Fibroblast of skin of abdomen (primary cell): ENCODE measurements around the gene SLC12A5.
"Not testable (repeated sequence)": the region's sequence is repeated elsewhere in the genome, so short reads cannot be mapped to it uniquely, and the experiment has no call there.

Experiments used
- DNase-seq: peaks from one replicate; pipeline ENCODE4 v3.0.0-alpha.2; 2013

SLC12A5 gene

DNA sequence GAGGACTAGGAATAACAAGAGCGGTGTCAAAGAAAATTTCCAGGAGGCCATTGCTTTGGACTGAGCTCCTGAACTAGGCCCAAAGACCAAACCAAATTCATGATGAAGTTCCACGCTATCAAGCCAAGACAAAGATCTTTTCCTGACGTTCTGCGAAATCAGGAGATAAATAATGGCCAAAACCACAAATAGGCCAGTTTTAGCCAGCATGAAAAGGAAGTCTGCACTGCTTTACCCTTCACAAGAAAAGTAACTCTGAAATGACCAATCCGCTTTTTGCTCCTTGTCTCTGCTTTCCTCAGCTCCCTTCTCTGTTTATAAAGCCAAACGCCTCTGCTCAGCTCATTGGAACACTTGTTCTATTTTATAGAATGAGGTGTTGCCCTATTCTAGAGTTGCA, 54.1 kb downstream of the SLC12A5 start:
- no peak for DNase-seq

DNA sequence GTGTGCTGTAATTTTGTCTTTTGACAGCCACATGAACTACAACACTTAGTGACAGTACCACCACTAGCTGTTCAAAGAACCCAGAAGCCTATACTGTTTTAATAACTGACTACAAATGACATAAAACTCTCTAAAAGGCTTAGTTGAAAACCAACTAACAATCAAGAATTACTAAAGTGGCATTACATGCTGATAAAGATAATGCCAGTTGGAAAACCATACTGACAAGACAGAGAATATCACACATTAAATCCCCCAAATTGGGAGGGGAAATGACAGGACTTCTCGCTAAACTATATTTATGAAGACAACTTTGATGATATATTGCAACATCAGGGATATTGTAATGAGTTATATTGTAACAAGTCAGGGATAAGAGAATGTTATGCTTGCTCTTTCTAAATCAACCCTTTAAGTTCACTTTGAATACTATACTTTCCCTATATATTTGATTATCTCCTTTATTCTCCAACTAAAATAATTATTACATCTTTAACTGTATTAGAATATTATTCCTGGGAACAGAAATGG, 54.6 kb downstream of the SLC12A5 start:
- no peak for DNase-seq

GRCh38 chr20:46084805-46085178, 55.8 kb downstream of the SLC12A5 start:
- DNase-seq, result no peak

DNA sequence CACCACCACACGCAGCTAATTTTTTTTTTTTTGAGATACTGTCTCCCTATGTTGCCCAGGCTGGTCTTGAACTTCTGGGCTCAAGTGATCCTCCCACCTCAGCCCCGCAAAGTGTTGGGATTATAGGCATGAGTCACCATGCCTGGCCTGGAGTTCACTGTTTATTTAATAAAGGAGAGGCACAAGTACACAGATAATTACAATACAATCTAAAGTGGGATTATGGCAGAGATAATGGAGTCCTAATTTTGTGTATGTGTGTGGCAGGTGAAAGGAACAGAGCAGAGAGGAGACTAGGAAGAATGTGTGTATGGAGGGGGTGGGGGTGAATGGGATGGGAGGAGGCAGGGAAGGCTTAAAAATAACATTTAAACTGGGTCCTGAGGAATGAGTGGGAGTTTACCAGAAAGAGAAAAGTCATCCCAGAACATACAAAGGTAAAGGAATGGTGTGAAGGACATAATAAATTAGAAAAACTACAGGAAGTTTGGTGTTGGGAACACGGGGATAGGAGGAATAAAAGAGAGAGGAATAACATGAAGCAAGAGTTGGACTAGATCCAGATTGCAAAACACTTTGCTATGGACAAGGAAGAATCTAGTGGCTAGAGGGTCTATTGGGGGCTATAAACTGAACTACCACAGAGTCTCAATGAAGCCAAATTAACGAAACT, 56.3 kb downstream of the SLC12A5 start:
- peak; percentile 16 for DNase-seq

- no peak for DNase-seq
Observed at GRCh38 chr20:46087161-46087560, 58.1 kb downstream of the SLC12A5 start.

- no peak for DNase-seq
Observed at GRCh38 chr20:46088409-46089166, 59.6 kb downstream of the SLC12A5 start.

GRCh38 chr20:46089167-46089416, 60.1 kb downstream of the SLC12A5 start:
- no peak for DNase-seq

DNA sequence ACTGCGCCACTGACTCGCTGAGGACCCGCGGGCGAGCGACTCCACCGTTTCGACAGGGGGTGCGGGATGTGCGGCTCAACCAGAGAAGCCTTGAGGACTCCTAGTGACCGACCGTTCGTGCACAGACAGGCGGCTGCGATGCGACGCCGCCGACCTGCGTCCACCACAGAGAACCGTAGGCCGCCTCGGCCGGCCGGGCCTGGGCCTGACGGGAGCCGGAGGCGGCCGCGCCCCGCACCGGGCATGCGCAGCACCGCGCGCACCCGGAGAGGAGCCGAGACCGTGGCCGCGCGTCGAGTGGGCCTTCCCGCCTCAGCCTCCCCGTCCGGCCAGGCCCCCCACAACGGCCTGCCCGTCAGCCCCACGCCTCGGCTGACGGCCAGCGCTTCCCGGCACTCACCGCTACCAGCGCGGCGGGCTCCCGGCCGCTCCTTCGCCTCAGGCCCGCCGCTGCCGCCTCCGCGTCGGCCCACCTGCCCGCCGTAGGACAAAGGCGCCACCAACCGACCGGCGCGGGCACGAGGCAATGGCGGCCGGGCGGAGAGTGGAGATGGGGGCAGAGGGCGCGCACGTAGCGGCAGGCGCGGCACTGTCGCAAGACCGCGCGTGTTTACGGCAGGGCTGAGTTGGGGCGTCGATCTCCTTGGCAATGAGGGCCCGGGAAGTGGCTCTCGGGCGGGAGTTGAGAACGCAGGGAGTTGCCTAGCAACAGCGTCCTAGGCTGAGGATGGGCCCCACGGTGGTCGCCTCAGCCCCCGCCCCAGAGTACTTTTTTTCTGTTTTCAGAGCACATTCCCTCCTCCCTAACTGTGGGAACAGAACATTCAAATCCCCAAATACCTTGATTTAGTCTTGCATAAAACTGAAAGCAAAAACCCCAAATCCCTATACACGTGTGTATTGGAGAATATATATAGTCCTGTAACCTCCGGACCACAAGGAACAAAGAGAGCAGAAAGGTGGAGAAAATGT, 60.7 kb downstream of the SLC12A5 start, which contains the start of gene NCOA5:
Gene NCOA5, minus strand, starts transcription at position 546 of the 972 bp plus-strand sequence. CDS start 10,538 bp downstream, outside the sequence.
- DNase-seq, result peak; percentile 96

DNA sequence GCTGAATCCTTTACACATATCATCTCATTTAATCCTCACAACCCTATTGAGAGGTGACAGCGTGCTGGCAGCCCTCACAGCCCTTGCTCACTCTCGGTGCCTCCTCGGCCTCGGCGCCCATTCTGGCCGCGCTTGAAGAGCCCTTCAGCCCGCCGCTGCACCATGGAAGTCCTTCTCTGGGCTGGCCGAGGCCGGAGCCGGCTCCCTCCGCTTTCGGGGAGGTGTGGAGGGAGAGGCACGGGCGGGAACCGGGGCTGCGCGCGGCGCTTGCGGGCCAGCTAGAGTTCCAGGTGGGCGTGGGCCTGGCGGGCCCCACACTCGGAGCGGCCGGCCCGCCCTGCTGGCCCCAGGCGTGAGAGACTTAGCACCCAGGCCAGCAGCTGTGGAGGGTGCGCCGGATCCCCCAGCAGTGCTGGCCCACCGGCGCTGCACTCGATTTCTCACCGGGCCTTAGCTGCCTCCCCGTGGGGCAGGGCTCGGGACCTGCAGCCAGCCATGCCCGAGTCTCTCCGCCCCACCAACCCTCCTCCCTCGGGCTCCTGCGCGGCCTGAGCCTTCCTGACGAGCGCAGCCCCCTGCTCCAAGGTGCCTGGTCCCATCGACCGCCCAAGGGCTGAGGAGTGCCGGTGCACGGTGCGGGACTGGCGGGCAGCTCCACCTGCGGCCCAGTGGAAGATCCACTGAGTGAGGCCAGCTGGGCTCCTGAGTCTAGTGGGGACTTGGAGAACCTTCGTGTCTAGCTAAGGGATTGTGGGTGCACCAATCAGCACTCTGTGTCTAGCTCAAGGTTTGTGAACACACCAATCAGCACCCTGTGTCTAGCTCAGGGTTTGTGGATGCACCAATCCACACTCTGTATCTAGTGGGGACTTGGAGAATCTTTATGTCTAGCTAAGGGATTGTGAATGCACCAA, 62.9 kb downstream of the SLC12A5 start:
- DNase-seq, result not testable (repeated sequence)

DNA sequence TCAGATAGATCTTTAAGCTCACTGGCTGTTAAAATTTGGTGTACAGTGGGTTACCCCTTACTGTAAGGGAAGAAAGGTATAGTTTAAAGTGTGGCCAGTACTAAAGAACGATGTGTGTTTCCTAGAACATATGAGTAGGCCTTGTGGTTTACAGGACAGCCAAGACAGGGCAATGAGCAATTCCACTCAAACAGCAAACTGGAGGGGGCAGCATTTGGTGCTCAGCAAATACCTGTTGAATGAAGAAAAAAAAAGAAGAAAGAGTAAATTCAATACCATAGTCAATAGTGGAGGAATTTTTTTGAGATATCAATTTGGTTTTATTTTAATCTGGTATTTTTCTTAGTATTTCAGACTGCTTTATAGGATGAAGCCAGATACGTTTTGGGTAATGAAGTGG, 64.5 kb downstream of the SLC12A5 start:
- no peak for DNase-seq

- no peak for DNase-seq
Observed at GRCh38 chr20:46099491-46100287, 70.7 kb downstream of the SLC12A5 start.

GRCh38 chr20:46100444-46100843, 71.4 kb downstream of the SLC12A5 start:
- DNase-seq, result not testable (repeated sequence)

DNA sequence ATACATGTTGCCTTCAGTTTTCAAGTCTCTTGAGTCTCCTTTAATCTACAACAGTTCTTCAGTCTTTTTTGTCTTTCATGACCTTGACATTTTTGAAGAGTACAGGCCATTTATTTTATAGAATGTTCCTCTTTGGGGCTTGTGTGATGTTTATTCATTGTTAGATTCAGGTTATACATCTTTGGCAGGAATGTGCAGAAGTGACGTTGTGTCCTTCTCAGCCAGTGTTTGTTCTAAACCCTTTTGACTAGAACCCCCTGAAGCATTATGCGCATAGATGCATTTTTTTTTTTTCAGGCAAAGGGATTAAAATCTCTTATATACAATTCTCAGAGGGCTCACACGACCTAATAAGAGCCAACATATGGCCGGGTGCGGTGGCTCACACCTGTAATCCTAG, 72.0 kb downstream of the SLC12A5 start:
- DNase-seq, result no peak

- no peak for DNase-seq
Observed at GRCh38 chr20:46101957-46102356, 72.9 kb downstream of the SLC12A5 start.

GRCh38 chr20:46102940-46103339, 73.9 kb downstream of the SLC12A5 start:
- no peak for DNase-seq

DNA sequence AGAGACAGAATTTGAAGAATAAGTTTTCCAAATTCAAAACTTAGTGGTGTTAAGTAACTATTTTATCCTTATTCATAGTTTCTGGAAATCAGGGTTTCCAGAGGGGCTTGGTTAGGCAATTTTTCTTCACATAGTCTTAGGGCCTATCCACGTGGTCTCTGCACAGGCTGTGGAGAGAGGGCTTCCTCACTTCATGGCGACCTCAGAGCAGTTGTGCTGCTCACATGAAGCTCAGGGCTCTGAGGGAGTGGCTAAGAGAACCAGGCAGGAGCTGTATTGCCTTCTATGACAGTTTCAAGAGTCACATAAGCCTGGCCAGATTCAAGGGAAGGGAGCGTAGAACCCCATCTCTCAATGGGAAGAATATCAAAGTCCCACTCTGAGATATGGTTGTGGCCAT, 75.2 kb downstream of the SLC12A5 start:
- DNase-seq, result no peak

DNA sequence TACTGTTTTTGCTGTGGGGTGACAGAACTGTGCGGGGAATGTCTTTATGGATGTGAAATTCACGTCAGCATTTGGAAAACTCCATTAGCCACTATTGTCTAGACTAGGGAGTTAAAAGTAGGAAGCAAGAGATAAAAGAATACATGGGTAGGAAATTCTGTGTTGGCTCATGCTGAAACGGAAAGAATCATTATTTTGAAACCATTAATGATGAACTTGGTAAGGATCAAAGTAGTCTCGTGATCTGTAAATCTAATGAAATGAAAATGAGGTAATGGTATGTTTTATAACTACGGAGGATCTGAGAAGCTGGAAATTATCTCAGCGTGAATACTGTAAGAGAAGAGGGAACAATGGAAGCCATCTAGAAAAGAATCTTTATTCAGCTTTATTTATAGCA, 78.0 kb downstream of the SLC12A5 start:
- no peak for DNase-seq

- no peak for DNase-seq
Observed at GRCh38 chr20:46108435-46108841, 79.4 kb downstream of the SLC12A5 start.

DNA sequence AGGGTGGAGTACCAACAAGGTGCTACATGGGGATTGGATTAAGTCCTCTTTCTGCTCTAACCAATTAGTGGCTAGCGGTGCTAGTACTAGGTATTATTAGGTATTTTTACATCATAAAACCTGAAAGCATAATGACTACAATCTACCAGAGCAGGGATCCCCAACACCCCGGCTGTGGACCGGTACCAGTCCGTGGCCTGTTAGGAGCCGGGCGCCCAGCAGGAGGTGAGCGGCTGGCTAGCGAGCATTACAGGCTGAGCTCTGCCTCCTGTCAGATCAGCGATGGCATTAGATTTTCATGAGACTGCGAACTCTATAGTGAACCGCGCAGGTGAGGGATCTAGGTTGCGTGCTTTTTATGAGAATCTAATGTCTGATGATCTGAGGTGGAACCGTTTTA, 80.0 kb downstream of the SLC12A5 start:
- no peak for DNase-seq
